ENCODE measurements around the gene TOP1.
"Not testable (repeated sequence)": the region's sequence is repeated elsewhere in the genome, so short reads cannot be mapped to it uniquely, and the experiment has no call there.

TOP1 gene

DNA sequence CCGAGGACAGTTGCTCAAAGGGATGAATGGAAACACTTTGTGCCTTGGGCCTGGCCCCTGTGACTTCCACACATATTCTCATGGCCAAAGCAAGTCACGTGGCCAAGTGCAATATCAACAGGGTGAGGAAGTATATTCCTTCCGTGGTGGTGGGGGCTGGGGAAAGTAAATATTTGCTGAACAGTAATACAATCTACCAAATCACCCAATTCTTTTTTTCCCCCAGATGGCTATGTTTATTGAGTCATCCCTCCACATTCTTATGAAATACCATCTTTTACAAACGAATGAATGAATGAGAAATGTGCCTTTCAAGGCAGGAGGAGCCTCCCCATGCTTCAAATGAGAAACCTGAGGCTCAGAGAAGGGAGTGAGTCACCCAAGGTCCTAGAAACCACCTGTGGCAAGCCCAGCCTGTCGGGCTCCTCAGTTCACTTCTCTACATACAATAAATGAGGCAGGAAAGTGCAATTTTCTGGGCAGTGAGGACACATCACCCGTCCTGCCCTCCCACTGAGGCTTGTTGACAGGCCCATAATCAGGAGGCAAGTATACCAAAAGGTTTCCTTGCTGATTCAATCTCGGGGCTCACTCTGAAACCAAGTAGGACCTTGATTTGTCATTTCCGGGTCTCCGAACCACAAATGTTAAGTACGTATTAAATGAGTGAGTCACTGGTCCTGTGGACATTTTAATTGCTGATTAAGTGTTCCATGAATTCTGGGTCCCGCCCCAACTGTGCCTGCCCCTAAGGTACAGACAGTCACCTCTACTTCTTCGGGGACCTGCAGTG lies 25.3 kb upstream of the TOP1 start:
- H3K4me3 ChIP-seq (ENCODE audit: insufficient read depth, low read depth, low read length, poor library complexity, severe bottlenecking), result peak overlapping the region; percentile 43
- H3K36me3 ChIP-seq (ENCODE audit: control insufficient read depth, insufficient read depth, low read length), result no peaks in the 10 kb centered on the region
- H3K27me3 ChIP-seq (replicated peaks; ENCODE audit: control insufficient read depth, insufficient read depth, low read length, poor library complexity, severe bottlenecking), result no peaks in the 10 kb centered on the region
- peak overlapping the region; percentile 83 for H3K27ac ChIP-seq (ENCODE audit: insufficient read depth, low read length, poor library complexity, severe bottlenecking)
- H3K4me1 ChIP-seq (ENCODE audit: control insufficient read depth, insufficient read depth, low read length, poor library complexity, severe bottlenecking), result peaks cover 7% of the 10 kb centered on the region
- no peaks in the 10 kb centered on the region for H3K9me3 ChIP-seq (ENCODE audit: control insufficient read depth, low read length)
- peak; percentile 60 to 69 (median 63) for DNase-seq

DNA sequence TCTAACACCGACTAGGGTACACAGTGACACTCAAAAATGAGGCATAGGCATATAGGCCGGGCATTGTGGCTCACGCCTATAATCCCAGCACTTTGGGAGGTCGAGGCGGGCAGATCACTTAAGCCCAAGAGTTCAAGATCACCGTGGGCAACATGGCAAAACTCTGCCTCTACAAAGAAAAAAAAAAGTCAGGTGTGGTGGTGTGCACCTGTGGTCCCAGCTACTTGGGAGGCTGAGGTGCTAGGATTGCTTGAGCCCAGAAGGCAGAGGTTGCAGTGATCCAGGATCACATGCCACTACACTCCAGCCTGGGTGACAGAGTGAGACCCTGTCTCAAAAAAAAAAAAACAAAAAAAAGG lies 24.7 kb upstream of the TOP1 start:
- not testable (repeated sequence) for H3K4me1 ChIP-seq (ENCODE audit: control insufficient read depth, insufficient read depth, low read length, poor library complexity, severe bottlenecking)

DNA sequence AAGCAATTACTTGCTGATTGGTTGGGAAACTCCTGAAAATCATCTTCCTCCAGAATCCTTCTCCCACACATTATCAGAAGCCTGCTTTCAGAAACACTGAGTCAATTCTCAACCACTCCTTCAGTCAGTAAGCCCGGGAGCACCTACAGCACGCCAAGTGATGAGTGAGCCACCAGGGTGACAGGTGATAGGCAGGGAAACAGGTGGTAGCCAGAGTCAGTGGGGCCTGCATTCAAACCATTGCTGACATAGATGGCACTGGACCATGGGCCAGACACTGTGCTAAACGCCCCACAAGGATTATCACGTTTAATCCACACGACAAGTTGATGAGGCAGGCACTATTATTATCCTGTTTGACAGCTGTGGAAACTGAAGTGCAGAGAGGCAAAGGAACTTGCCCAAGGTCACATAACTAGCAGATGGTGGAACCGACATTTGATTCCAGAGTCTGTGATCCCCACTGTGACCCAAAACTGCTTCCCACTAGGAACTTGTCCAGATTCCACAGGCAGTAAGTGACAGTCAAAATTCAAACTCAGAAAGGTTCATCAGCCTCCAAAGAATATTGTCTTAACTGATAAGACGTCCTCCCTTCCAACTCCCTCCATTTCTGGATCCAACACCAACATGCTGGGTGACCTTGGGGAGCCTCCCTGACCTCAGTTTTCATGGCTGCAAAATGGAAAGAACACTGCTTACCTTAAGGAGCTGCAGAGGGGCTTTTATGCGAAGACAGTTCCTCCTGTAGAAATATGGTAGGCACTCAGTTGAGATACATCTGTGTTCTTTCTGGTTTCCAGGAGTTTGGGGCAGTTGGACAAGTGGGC lies 23.9 kb upstream of the TOP1 start:
- Histone ChIP-seq H3K27ac (ENCODE audit: insufficient read depth, low read length, poor library complexity, severe bottlenecking) (no peak overlapping the region), H3K9me3 (ENCODE audit: control insufficient read depth, low read length) (no peaks in the 10 kb centered on the region), H3K4me3 (ENCODE audit: insufficient read depth, low read depth, low read length, poor library complexity, severe bottlenecking) (no peak overlapping the region), H3K27me3 (replicated peaks; ENCODE audit: control insufficient read depth, insufficient read depth, low read length, poor library complexity, severe bottlenecking) (no peaks in the 10 kb centered on the region), H3K4me1 (ENCODE audit: control insufficient read depth, insufficient read depth, low read length, poor library complexity, severe bottlenecking) (peaks cover 7% of the 10 kb centered on the region), H3K36me3 (ENCODE audit: control insufficient read depth, insufficient read depth, low read length) (no peaks in the 10 kb centered on the region)
- DNase-seq, result no peak

More for the DNA sequence above, 24.7 kb upstream of the TOP1 start:
- DNase-seq; H3K36me3 ChIP-seq (ENCODE audit: control insufficient read depth, insufficient read depth, low read length); H3K4me3 ChIP-seq (ENCODE audit: insufficient read depth, low read depth, low read length, poor library complexity, severe bottlenecking); H3K27me3 ChIP-seq (replicated peaks; ENCODE audit: control insufficient read depth, insufficient read depth, low read length, poor library complexity, severe bottlenecking); H3K9me3 ChIP-seq (ENCODE audit: control insufficient read depth, low read length): not testable (repeated sequence)
- H3K27ac ChIP-seq (ENCODE audit: insufficient read depth, low read length, poor library complexity, severe bottlenecking), result peak overlapping the region; percentile 83

DNA sequence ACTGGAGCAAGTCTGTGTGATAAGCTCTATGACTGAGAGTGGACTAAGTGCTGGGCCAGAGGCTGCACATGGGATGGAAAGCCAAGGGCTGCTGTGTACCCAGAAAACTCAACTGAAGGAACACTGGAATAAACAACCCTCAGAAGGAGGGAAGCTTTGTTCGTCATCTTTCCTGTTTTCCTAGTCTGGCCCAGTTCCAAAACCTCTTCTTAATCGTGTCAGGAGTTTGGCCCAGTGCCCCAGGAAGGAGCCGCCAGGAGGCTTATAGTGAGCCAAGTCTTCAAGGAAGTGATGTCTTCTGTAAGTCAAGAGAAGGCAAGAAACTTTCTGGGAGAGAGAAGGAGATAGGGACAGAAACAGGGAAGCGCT lies 23.3 kb upstream of the TOP1 start:
- no peak for DNase-seq
- Histone ChIP-seq H3K4me3 (ENCODE audit: insufficient read depth, low read depth, low read length, poor library complexity, severe bottlenecking) (no peak overlapping the region), H3K27ac (ENCODE audit: insufficient read depth, low read length, poor library complexity, severe bottlenecking) (no peak overlapping the region), H3K9me3 (ENCODE audit: control insufficient read depth, low read length) (no peaks in the 10 kb centered on the region), H3K27me3 (replicated peaks; ENCODE audit: control insufficient read depth, insufficient read depth, low read length, poor library complexity, severe bottlenecking) (no peaks in the 10 kb centered on the region), H3K4me1 (ENCODE audit: control insufficient read depth, insufficient read depth, low read length, poor library complexity, severe bottlenecking) (peaks cover 7% of the 10 kb centered on the region), H3K36me3 (ENCODE audit: control insufficient read depth, insufficient read depth, low read length) (no peaks in the 10 kb centered on the region)

DNA sequence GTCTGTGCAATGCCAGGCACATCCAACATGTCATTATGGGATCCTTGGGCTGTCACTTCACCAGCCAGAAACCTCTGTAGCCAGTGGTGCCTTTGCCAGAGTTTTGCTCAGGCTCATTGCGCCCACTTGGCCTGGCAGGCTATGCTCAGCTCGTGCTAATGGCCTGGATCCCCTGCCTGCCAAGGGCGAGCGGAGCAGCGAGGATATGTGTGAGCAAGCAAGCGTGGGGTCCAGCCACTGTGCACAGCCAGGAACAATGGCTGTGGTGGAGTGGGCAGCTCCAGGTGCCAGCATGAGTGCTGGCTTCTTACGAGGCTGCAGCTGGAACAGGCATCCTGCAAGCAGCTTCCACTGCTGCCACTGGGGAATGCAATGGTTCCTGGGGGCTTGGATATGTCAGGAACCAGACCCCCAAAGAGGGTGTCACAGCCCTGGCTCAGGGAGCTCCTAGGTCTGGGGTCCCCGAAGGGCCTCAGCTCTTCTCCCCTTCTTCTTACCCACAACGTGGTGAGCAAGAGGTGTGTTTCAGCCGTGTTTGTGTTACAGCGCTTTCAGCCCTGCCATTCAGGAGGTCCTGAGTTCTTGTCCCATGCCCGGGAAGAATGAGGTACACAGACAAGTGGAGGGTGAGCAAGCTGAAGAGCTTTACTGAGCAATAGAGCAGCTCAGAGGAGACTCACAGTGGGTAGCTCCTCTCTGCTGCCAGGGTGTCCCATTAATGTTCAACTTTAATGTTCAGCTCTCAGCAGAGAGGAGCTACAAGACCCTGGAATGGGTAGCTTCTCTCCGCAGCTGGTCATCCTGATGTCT lies 22.3 kb upstream of the TOP1 start:
- peaks cover 7% of the 10 kb centered on the region for H3K4me1 ChIP-seq (ENCODE audit: control insufficient read depth, insufficient read depth, low read length, poor library complexity, severe bottlenecking)
- no peaks in the 10 kb centered on the region for H3K27me3 ChIP-seq (replicated peaks; ENCODE audit: control insufficient read depth, insufficient read depth, low read length, poor library complexity, severe bottlenecking)
- no peak overlapping the region for H3K4me3 ChIP-seq (ENCODE audit: insufficient read depth, low read depth, low read length, poor library complexity, severe bottlenecking)
- H3K9me3 ChIP-seq (ENCODE audit: control insufficient read depth, low read length), result no peaks in the 10 kb centered on the region
- H3K36me3 ChIP-seq (ENCODE audit: control insufficient read depth, insufficient read depth, low read length), result no peaks in the 10 kb centered on the region
- no peak for DNase-seq
- H3K27ac ChIP-seq (ENCODE audit: insufficient read depth, low read length, poor library complexity, severe bottlenecking), result no peak overlapping the region

DNA sequence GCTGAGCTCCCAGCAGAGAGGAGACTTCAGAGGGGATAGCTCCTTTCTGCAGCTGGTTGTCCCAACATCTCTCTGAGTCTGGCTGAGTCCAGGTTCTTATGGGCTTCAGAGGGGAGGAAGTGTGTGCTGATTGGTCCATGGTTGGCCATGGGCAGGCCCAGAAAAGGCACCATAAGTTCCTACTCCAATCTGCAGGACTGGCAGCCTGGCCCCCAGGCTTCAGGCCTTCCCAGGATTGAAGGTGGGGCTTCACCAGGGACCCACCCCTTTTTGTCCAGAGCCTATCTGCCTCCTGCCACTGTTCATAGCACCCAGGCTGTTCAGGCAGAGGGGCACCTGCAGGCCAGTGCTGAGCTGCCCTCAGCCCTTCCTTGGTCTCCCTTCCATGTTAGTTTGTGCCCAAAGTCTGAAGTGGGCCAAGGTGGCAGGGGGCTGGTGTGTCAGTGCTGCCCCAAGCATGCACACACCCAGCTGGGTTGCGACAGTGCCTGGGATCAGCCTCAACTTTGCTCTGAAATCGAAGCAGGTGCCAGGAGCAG lies 21.6 kb upstream of the TOP1 start:
- peaks cover 7% of the 10 kb centered on the region for H3K4me1 ChIP-seq (ENCODE audit: control insufficient read depth, insufficient read depth, low read length, poor library complexity, severe bottlenecking)

DNA sequence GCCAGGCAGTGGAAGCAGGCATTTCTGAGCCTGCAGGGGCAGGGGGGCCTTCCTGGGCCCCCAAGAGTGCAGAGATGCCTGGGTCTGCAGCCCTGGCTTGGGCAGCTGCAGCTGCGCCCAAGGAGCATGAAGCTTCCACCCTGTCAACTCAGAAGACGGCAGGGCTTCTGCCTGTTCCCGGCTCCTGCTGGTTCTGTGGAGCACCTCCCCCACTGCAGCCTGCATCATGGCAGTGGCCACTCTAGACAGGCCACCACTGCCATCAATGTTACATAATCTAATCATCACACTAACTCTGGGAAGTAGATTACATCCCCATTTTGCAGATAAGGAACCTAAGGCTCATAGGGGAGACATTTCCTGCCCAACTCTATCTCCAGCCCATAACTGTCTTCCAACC lies 21.1 kb upstream of the TOP1 start:
- Histone ChIP-seq H3K4me1 (ENCODE audit: control insufficient read depth, insufficient read depth, low read length, poor library complexity, severe bottlenecking) (peaks cover 7% of the 10 kb centered on the region), H3K4me3 (ENCODE audit: insufficient read depth, low read depth, low read length, poor library complexity, severe bottlenecking) (no peak overlapping the region), H3K27ac (ENCODE audit: insufficient read depth, low read length, poor library complexity, severe bottlenecking) (no peak overlapping the region)

More for the DNA sequence above, 21.6 kb upstream of the TOP1 start:
- H3K36me3 ChIP-seq (ENCODE audit: control insufficient read depth, insufficient read depth, low read length), result no peaks in the 10 kb centered on the region
- no peaks in the 10 kb centered on the region for H3K27me3 ChIP-seq (replicated peaks; ENCODE audit: control insufficient read depth, insufficient read depth, low read length, poor library complexity, severe bottlenecking)
- no peak overlapping the region for H3K4me3 ChIP-seq (ENCODE audit: insufficient read depth, low read depth, low read length, poor library complexity, severe bottlenecking)
- no peak overlapping the region for H3K27ac ChIP-seq (ENCODE audit: insufficient read depth, low read length, poor library complexity, severe bottlenecking)
- no peak for DNase-seq
- H3K9me3 ChIP-seq (ENCODE audit: control insufficient read depth, low read length), result no peaks in the 10 kb centered on the region

DNA sequence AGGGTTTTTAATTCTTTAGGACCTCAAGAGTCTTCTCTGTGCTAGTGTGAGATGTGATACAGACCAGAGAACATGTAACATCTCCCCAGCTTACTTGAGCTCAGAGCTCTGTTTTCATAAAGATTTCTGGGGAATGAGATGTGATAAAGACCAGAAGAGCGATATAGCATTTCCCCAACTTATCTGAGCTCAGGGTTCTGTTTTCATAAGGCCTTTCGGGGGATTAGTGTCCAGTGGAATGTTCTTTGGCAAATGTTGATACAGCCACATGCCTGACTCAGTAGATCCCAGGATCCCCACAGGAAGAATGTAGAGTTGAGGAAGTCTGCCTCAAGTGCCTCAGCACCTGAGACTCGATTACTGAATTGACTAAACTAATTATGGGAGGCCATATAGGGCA lies 18.7 kb upstream of the TOP1 start:
- no peaks in the 10 kb centered on the region for H3K36me3 ChIP-seq (ENCODE audit: control insufficient read depth, insufficient read depth, low read length)
- H3K27me3 ChIP-seq (replicated peaks; ENCODE audit: control insufficient read depth, insufficient read depth, low read length, poor library complexity, severe bottlenecking), result no peaks in the 10 kb centered on the region
- no peak overlapping the region for H3K4me3 ChIP-seq (ENCODE audit: insufficient read depth, low read depth, low read length, poor library complexity, severe bottlenecking)
- H3K9me3 ChIP-seq (ENCODE audit: control insufficient read depth, low read length), result no peaks in the 10 kb centered on the region
- H3K27ac ChIP-seq (ENCODE audit: insufficient read depth, low read length, poor library complexity, severe bottlenecking), result no peak overlapping the region
- no peak for DNase-seq
- no peaks in the 10 kb centered on the region for H3K4me1 ChIP-seq (ENCODE audit: control insufficient read depth, insufficient read depth, low read length, poor library complexity, severe bottlenecking)

More for the DNA sequence above, 21.1 kb upstream of the TOP1 start:
- DNase-seq, result no peak
- no peaks in the 10 kb centered on the region for H3K9me3 ChIP-seq (ENCODE audit: control insufficient read depth, low read length)
- no peaks in the 10 kb centered on the region for H3K36me3 ChIP-seq (ENCODE audit: control insufficient read depth, insufficient read depth, low read length)
- no peaks in the 10 kb centered on the region for H3K27me3 ChIP-seq (replicated peaks; ENCODE audit: control insufficient read depth, insufficient read depth, low read length, poor library complexity, severe bottlenecking)

DNA sequence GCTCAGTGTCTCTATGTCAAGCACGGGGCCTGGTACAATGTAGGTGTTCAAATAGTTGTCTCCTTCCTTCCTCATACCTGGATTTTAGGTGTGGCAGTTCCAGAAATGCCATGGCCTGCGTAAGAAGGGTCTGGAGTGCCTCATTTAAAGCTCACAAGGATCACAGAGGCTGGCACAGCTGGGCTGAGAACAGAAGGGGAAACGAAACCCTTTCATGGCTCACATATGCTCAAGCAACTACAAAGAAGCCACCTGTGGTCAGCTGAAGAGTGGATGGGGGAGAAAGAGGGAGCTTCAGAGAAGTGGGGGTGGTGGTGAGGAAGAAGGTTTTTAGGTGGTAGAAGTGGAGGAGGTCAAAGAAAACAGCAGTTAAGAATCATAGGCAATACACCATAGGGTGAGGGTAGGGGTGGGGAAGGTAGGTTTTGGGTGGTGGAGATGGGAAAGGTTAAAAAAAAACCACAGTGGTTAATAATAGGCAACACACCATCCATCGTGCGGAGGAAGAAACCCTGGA lies 17.0 kb upstream of the TOP1 start:
- H3K4me1 ChIP-seq (ENCODE audit: control insufficient read depth, insufficient read depth, low read length, poor library complexity, severe bottlenecking), result no peaks in the 10 kb centered on the region
- no peaks in the 10 kb centered on the region for H3K9me3 ChIP-seq (ENCODE audit: control insufficient read depth, low read length)
- no peak for DNase-seq
- H3K27me3 ChIP-seq (replicated peaks; ENCODE audit: control insufficient read depth, insufficient read depth, low read length, poor library complexity, severe bottlenecking), result no peaks in the 10 kb centered on the region
- no peaks in the 10 kb centered on the region for H3K36me3 ChIP-seq (ENCODE audit: control insufficient read depth, insufficient read depth, low read length)
- no peak overlapping the region for H3K27ac ChIP-seq (ENCODE audit: insufficient read depth, low read length, poor library complexity, severe bottlenecking)
- H3K4me3 ChIP-seq (ENCODE audit: insufficient read depth, low read depth, low read length, poor library complexity, severe bottlenecking), result no peak overlapping the region
